ENCODE data around the gene ROMO1. TPM values are rescaled to one million over a fixed set of nuclear protein-coding genes. Genes with fewer than 3 reads are reported as not detected.

ROMO1 gene
- total RNA-seq, 4 donors from 2014 or later, result 215 to 328 (median 269) TPM

GRCh38 chr20:35700625-35701148 lies 1.5 kb downstream of the ROMO1 start:
- TF ChIP-seq CTCF (IDR thresholded peaks at IDR 0.05; ENCODE audit: low read depth), result no peak

GRCh38 chr20:35702051-35702823 lies 3.0 kb downstream of the ROMO1 start:
- TF ChIP-seq CTCF (IDR thresholded peaks at IDR 0.05; ENCODE audit: low read depth), result no peak

GRCh38 chr20:35702824-35703695 lies 3.9 kb downstream of the ROMO1 start:
- TF ChIP-seq CTCF (IDR thresholded peaks at IDR 0.05; ENCODE audit: low read depth), result no peak

- no peak for TF ChIP-seq CTCF (IDR thresholded peaks at IDR 0.05; ENCODE audit: low read depth)
These were observed 5.5 kb downstream of the ROMO1 start for GRCh38 chr20:35704514-35705261.

- no peak for TF ChIP-seq CTCF (IDR thresholded peaks at IDR 0.05; ENCODE audit: low read depth)
These were observed 9.3 kb downstream of the ROMO1 start for GRCh38 chr20:35708502-35708901.

- no peak for TF ChIP-seq CTCF (IDR thresholded peaks at IDR 0.05; ENCODE audit: low read depth)
These were observed 10.1 kb downstream of the ROMO1 start for GRCh38 chr20:35709259-35709658.

Data from subcutaneous adipose tissue (tissue), 4 donors.